ENCODE measurements around the gene TOM1L2.

The TOM1L2 gene

DNA sequence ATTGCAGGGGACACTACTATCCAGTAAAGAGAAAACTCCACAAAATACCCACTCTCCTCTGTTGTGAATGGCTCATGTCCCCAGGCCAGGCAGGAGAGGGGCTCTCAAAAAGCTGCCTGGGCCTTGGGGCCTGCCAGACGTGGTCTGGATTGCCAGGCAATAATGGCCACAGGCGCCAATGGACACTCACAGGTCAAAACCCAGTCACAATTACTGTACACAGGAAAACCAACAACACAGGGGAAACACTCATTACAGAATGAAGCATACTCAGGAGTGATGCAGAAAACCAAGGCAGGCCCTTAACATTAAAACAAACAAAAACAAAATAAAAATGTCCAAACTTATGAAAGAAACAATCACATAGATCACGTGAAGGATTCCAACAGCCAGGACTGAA, 100.3 kb downstream of the TOM1L2 start:
- DNase-seq, result no peak

DNA sequence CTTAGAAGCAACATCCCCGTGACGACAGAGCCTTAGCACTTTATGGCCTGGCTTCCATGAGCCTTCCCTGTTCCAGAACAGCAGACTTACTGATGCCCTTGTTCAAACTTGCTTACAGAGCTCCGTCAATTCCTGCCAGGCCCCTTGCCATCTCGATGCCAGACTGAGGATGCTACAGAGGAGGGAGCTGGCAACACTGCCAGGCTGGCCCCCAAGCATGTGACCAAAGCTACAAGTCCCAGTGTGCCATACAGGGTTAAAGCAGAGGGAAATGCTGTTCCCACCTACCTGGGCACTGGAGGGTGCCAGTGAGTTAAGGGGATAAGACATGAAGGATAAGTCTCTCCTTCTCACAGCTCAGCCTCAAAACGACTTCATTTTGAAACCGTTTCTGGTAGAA, 102.0 kb downstream of the TOM1L2 start:
- no peak for DNase-seq

- DNase-seq, result no peak
These were observed 103.3 kb downstream of the TOM1L2 start for GRCh38 chr17:17868641-17869522.

DNA sequence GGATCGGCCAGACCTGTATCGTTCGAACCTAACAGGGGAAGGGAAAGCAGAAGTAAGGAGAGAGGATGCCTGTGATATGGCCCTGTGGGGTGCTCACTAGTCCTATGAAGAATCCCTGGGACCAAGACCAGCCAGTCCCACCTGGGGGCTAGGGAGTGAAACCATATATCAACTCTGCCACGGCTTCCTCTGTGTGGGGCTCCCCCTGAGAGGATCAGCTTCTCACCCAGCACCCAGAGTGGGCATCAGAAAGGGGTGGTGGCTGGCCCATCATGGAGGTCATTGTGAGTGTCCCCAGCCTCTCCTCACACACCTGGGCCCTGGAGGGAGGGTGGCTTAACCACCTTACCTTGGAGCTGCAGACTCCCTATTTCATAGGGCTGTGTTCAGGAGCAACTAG, 105.3 kb downstream of the TOM1L2 start:
- no peak for DNase-seq

DNA sequence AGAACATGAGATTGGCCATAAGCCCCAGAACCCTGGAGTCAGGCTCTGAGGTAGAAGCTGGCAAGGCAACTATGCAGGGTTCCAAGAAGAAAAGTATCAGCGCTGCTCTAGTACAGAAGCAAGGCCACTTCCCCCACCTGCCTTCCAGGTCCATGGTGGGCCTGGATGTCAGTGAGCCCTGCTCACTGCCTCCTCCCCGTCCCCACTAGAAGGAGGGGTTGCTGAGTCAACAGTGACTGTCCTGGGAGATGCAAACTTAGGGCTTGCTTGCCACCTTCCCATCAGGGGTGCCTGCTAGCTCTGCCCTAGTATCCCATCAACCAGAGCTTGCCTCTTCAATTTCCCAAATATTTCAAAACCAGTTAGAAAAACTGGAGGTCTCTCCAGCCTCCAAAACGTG, 105.8 kb downstream of the TOM1L2 start:
- no peak for DNase-seq

GRCh38 chr17:17865035-17865434, 107.2 kb downstream of the TOM1L2 start:
- DNase-seq, result no peak

DNA sequence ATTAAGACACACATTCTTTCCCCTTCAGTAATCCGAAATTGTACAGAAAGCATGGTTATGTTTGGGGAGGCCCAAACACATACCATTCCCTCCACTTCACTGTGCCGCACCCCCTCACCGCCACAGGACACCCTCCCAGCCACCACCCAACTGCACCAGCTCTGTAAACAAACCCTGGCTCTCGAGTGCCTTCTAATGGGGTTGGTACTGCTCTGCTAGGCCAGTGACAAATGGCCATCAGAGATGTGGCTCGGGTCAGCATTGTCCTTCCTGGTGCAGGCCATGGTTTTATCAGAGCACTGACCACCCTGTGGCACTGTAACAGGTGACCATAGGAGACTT, 111.5 kb downstream of the TOM1L2 start:
- no peak for DNase-seq

- peak; percentile 82 for DNase-seq
These were observed 112.1 kb downstream of the TOM1L2 start for GRCh38 chr17:17859909-17860765.

DNA sequence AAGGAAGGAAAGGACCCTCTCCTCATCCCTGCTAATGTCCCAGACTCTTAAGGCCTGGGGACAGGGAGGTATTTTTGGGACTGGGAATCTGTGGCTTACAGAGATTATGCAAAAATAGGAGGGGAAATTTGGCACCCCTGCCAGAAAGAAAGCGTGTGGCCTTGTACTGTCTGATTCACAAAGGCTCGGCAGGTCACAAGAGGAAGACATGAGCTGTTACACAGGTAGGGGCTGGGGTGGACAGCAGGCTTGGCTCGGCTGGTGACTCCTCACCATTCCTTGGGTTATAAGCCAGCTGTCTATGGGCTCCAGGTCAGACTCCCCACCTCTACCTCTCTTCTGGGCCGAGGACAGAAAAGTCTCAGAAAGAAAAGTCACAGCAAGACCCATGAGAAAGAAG, 114.7 kb downstream of the TOM1L2 start:
- no peak for DNase-seq

DNA sequence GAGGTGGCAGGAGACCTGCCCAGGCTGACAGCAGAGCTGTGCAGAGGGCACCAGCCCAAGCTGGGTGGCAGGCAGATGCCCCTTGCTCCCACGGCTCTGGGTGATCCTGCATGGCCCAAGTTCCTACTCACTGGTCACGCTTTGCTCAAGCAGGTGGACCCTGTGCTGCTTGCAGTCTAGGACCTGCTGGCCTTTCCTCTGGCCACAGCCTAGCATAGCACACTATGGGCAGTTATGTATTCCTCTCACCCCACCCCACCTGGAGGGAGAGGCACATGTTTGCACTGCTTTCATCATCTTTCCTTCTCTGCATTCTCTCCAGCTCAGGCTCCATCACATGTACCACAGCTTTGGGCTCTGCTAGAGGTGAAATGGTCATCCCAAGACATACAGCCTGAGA, 115.8 kb downstream of the TOM1L2 start:
- no peak for DNase-seq

DNA sequence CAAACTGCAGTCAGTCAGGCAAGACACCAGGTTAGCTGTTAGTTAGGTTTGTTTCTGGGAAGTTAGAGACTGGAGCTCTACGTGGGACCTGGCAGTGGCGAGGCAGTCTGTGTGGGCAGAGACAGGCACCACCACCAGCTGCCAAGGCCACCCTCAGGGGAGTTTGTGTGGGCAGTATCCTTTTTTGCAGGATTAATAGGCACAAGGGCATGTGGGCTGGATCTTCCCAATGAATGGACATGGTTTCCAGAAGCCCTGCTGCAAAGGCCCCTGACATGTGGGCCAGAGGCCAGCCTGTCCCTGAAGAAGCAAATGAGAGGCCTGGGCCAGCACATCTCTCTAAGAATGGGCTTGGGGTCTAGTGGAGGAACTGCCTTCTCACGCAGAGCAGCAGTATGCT, 116.2 kb downstream of the TOM1L2 start:
- no peak for DNase-seq

- DNase-seq, result no peak
These were observed 118.3 kb downstream of the TOM1L2 start for GRCh38 chr17:17853811-17854447.

- no peak for DNase-seq
These were observed 119.3 kb downstream of the TOM1L2 start for GRCh38 chr17:17852930-17853329.

- DNase-seq, result peak; percentile 51
These were observed 120.8 kb downstream of the TOM1L2 start for GRCh38 chr17:17851103-17852002.

DNA sequence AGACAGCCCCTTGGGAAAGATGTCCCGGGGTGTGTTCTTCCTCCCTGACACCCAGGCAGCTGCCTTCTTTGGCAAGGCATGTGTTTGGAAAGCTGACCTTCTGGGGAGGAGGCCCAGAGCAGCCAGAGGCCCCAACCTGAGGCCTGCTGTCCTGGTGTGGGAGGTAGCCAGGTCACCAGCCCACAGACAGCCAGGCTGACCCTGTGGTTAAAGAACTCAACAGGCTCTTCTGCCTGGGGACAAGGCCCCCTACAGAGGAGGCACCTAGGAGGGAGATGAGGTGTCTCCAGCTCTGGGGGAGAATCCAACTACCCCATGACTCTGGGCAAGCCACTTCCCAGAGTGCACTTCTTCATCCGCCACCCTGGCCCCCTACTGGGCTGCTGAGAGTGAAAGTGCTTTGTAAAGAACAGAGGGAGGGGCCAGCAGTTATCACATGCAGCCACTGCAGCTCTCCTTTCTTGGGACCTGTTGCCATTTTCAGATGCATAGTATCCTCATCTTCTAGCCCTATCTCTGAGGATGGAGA, 122.3 kb downstream of the TOM1L2 start:
- DNase-seq, result peak; percentile 73

DNA sequence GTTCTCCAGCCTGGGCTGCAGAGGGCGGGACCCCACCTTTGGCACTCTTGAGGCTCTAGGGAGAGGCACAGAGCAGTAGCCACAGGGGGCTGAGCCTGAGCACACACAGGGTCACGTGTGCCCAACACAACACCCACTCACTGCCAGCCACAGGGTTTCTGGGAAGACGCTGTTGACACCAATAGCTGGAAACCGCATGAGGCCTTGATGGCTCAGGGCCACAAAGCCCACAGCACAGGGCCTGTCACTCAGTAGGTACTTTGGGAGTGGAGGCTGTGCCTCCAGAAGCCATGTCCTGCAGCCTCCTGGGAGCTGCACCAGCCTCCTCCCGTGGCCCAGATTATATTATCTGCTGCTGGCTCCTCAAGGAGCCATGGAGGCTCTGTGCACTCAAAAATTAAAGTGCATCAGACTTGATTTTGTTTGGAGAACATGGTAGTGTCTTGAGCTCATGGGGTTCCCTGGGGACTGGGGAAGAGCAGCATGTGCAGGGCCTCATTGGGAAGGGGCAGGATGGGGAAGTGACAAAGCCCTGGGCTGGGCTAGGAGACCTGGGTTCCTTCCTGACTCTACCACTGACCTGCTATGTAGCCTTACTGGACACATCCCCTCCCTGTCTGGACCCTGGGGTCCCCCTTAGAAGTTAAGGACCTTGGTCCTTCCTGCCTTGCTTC, 122.9 kb downstream of the TOM1L2 start:
- DNase-seq, result peak; percentile 83

DNA sequence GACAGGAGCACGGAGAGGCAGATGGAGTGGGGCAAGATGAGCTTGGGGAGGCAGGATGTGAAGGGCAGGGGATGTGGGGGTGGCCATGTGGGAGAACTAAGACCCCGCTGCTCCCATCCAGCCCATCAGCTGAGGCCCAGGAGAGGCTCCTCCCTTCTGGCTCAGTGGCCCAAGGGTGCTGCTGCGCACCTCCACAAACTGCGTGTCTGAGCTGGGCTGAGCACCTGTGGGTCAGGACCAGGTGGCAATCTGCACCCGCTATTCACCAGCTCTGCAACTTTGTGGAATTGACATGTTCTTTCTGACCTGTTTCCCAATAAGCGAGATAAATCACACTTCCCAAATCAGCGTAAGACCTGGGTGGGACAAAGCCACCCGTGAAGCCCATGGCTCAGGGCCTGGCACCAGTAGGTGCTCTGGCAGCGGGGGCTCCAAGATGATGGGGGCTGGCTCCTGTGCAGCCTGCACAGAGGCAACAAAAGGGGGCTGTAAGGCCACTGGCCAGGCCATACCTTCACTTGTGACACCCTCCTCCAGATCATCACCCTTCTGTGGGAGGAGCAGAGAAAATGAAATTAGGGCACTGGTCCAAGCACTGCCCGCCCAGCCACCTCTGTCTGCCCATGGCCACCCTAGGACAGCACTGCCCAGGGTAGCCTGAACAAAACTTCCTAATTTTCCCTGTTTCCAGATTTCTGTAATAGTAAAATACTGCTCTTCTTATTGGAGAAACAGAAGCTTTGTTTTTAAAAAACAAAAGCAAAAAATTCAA, 123.7 kb downstream of the TOM1L2 start:
- no peak for DNase-seq

DNA sequence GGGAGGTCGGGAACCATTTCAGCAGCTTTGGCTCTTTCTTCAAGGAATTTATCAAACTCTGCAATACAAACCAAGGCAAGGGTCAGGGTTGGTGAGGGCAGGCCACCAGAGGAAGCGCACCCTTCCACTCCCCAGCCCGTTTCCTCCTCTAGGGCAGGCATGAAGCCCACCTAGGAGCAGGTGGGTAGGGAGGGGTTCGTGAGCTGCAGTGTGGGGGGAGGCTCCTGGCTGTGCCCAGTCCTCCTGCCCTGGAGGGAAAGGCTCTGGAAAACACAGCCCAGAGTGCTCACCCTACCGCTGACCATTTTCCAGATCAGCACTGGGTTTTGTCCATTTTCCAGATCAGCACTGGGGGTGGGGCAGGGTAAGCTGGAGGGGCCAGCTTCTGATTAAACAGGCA, 124.5 kb downstream of the TOM1L2 start:
- no peak for DNase-seq

DNA sequence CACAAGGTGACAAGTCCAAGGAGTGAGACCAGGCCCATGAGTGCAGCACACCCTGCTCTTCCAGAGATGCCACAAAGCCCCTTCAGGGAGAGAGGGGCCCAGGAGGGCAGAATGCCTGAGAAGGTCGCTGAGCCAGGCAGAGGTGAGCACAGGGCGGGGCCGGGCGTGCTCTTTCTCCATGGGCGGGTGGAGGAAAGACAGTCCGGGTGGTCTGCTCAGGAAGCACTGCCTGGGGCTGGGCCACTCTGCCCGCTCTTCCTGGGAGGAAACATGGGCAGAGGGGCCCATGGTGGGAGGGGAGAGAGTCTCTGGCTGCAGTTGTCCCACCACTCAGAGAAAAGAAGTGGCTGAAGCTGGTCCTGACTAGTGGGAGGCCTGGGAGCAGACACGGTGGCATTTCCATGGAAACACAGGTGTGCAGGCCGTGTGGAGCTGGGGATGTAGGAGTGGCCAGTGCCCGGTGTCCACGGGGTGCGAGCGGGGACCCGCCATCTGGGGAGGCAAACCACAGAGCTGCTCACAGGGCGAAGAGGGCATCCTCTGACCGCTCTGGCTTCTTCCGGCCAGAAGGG, 125.0 kb downstream of the TOM1L2 start:
- no peak for DNase-seq

DNA sequence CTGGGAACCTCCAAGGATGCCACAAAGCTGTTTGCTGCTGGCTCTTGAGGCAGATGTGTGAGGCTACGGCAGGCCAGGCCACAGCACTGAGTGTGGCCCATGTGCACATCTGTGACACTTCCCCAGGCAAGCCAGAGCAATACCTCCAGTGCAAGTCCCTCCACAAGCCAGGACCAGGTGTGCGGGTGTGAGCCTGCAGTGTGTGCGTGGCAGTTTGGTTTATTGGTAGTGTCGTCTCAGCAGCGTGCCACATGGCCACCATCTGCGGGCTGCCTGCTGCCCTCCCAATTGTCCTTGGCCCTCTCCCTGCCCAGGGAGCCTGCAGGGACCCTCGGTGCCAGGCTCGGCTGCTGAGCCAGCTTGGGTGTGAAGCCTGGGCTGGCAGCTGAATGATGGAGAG, 125.6 kb downstream of the TOM1L2 start:
- no peak for DNase-seq

DNA sequence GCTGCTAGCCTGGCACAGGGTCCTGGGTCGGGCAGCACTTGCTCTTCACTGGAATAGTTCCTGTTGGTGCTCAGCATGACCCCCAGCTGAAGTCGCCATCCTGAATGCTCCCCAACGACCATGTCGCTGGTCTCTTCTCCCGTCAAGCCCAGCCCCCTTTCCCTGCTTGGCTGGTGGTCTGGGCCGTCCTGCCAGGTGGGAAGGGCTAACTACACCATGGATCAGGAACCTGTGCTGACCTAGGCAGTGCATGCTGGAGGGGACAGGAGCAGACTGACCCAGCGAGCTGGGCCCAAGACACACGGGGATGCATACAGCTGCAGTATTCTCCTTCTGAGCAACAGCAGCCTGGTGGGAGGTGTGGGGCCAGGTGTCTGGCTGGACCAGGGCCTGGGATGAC, 126.2 kb downstream of the TOM1L2 start:
- DNase-seq, result no peak

Measured in CD4-positive, alpha-beta T cell treated with Interleukin-17A for 4 hours (primary cell).